ENCODE results near the gene XYLT1.

- TF ChIP-seq RFX5 (IDR thresholded peaks at IDR 0.05; ENCODE audit: low read depth, low read length) = no peak
- no peak for TF ChIP-seq PCBP2 (optimal IDR thresholded peaks at IDR 0.05; ENCODE audit: low read depth, low read length, poor library complexity, severe bottlenecking)
- TF ChIP-seq, protein P1, sequence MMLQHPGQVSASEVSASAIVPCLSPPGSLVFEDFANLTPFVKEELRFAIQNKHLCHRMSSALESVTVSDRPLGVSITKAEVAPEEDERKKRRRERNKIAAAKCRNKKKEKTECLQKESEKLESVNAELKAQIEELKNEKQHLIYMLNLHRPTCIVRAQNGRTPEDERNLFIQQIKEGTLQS (CRISPR knock-in tag; IDR thresholded peaks at IDR 0.05) = no peak
Observed at GRCh38 chr16:17211797-17212196, 259.0 kb downstream of the XYLT1 start.

Data from HepG2 (cell line).